Measurements from ENCODE around the gene EID2B.

EID2B gene

DNA sequence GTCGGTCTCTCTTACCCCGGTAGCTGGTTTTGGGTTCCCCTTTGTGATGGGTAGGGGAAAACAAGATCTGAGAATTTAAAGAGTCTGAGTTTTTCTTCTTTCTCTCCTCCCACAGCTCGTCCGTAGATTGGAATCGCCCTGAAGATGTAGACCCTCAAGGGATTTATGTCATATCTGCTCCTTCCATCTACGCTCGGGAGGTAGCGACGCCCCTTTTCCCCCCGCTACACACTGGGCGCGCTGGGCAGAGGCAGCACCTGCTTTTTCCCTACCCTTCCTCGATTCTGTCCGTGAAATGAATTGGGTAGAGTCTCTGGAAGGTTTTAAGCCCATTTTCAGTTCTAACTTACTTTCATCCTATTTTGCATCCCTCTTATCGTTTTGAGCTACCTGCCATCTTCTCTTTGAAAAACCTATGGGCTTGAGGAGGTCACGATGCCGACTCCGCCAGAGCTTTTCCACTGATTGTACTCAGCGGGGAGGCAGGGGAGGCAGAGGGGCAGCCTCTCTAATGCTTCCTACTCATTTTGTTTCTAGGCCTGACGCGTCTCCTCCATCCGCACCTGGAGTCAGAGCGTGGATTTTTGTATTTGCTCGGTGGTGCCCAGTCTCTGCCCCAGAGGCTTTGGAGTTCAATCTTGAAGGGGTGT lies 24.8 kb downstream of the EID2B start:
- peak overlapping the region; percentile 62 for H3K4me3 ChIP-seq (ENCODE audit: low read depth, low read length)
- H3K4me1 ChIP-seq, result peaks cover 6% of the 10 kb centered on the region
- H3K27me3 ChIP-seq (ENCODE audit: control insufficient read depth, insufficient read depth, low read length), result no peaks in the 10 kb centered on the region
- TF ChIP-seq, protein P1, sequence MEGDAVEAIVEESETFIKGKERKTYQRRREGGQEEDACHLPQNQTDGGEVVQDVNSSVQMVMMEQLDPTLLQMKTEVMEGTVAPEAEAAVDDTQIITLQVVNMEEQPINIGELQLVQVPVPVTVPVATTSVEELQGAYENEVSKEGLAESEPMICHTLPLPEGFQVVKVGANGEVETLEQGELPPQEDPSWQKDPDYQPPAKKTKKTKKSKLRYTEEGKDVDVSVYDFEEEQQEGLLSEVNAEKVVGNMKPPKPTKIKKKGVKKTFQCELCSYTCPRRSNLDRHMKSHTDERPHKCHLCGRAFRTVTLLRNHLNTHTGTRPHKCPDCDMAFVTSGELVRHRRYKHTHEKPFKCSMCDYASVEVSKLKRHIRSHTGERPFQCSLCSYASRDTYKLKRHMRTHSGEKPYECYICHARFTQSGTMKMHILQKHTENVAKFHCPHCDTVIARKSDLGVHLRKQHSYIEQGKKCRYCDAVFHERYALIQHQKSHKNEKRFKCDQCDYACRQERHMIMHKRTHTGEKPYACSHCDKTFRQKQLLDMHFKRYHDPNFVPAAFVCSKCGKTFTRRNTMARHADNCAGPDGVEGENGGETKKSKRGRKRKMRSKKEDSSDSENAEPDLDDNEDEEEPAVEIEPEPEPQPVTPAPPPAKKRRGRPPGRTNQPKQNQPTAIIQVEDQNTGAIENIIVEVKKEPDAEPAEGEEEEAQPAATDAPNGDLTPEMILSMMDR (IDR thresholded peaks at IDR 0.05), result no peak
- H3K79me2 ChIP-seq, result no peaks in the 10 kb centered on the region
- no peaks in the 10 kb centered on the region for H3K9me3 ChIP-seq (ENCODE audit: control insufficient read depth, low read length)
- peak overlapping the region; percentile 88 for H3K4me2 ChIP-seq (ENCODE audit: low read length)
- H3K9ac ChIP-seq, result no peak overlapping the region
- no peak overlapping the region for H3K27ac ChIP-seq
- no peaks in the 10 kb centered on the region for H3K36me3 ChIP-seq (ENCODE audit: control insufficient read depth, insufficient read depth, low read length)
- peak overlapping the region; percentile 86 for H2AFZ ChIP-seq

DNA sequence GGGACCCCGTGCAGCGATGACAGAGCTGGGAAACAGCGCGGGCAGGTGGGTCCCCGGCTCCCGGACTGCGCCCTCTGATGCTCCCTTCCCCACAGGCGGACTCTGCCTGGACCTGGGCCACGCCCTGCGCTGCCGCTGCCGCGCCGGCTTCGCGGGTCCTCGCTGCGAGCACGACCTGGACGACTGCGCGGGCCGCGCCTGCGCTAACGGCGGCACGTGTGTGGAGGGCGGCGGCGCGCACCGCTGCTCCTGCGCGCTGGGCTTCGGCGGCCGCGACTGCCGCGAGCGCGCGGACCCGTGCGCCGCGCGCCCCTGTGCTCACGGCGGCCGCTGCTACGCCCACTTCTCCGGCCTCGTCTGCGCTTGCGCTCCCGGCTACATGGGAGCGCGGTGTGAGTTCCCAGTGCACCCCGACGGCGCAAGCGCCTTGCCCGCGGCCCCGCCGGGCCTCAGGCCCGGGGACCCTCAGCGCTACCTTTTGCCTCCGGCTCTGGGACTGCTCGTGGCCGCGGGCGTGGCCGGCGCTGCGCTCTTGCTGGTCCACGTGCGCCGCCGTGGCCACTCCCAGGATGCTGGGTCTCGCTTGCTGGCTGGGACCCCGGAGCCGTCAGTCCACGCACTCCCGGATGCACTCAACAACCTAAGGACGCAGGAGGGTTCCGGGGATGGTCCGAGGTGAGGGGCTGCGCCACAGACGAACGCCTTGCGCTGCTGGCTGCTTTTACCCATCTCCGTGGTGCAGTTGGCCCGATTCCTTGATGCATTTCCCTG lies 25.5 kb downstream of the EID2B start:
- Histone ChIP-seq H3K36me3 (ENCODE audit: control insufficient read depth, insufficient read depth, low read length) (no peaks in the 10 kb centered on the region), H3K9ac (no peak overlapping the region), H3K4me1 (peaks cover 6% of the 10 kb centered on the region), H2AFZ (peak overlapping the region; percentile 86), H3K4me3 (ENCODE audit: low read depth, low read length) (peak overlapping the region; percentile 62), H3K27ac (no peak overlapping the region), H3K4me2 (ENCODE audit: low read length) (peak overlapping the region; percentile 88), H3K27me3 (ENCODE audit: control insufficient read depth, insufficient read depth, low read length) (no peaks in the 10 kb centered on the region), H3K9me3 (ENCODE audit: control insufficient read depth, low read length) (no peaks in the 10 kb centered on the region), H3K79me2 (no peaks in the 10 kb centered on the region)
- TF ChIP-seq, protein P1 (IDR thresholded peaks at IDR 0.05), result no peak

DNA sequence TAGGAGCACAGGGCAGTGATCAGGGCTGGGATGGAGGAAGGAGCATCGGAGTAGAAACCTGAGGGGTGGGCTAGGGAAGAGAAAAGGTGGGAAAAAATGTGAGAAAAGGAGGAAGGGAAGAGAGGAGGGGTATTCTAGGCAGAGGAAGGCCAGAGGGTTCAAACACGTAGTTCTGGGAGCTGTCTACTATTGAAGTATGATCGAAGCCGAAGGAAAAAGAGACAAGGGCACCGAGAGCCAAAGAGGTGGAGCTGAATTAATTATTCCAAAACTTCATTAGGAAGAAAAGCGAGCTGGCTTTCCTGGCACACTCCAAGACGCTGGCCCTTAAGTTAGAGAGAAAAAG lies 26.1 kb downstream of the EID2B start:
- no peaks in the 10 kb centered on the region for H3K36me3 ChIP-seq (ENCODE audit: control insufficient read depth, insufficient read depth, low read length)
- H3K27me3 ChIP-seq (ENCODE audit: control insufficient read depth, insufficient read depth, low read length), result no peaks in the 10 kb centered on the region
- H3K9me3 ChIP-seq (ENCODE audit: control insufficient read depth, low read length), result no peaks in the 10 kb centered on the region
- H3K4me1 ChIP-seq, result peaks cover 6% of the 10 kb centered on the region
- H3K27ac ChIP-seq, result no peak overlapping the region
- TF ChIP-seq, protein P1 (IDR thresholded peaks at IDR 0.05), result no peak
- H3K79me2 ChIP-seq, result no peaks in the 10 kb centered on the region
- no peak overlapping the region for H3K9ac ChIP-seq
- peak overlapping the region; percentile 64 for H3K4me2 ChIP-seq (ENCODE audit: low read length)
- H3K4me3 ChIP-seq (ENCODE audit: low read depth, low read length), result peak overlapping the region; percentile 35
- H2AFZ ChIP-seq, result peak overlapping the region; percentile 73

DNA sequence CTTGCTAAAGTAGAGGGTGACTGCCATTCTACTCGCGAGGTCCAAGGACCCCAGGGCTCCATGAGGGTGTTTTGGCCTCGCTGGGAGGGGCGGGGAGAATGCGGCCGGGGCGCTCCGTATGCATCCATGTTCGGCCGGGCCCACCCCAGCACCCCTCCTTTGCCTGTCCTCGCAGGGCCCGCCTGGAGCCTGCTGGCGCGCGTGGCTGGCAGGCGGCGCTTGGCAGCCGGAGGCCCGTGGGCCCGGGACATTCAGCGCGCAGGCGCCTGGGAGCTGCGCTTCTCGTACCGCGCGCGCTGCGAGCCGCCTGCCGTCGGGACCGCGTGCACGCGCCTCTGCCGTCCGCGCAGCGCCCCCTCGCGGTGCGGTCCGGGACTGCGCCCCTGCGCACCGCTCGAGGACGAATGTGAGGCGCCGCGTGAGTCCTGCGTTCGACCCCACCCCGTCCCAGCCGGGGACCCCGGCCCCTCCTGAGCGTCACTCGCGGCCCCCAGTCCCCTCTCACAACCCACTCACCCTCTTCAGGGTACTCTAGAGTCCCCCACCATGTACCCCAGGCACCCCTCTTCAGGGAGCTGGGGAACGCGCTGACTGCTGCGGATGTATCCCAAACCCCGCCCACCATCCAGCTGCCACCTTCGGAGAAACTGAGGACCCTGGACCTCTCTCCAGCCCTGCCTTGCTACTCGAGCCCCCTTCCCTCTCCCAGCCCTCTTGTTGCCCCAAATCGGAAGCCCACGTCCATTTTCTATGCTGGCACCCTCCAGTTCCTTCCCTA lies 29.8 kb downstream of the EID2B start:
- Histone ChIP-seq H3K36me3 (ENCODE audit: control insufficient read depth, insufficient read depth, low read length) (no peaks in the 10 kb centered on the region), H3K4me2 (ENCODE audit: low read length) (no peak overlapping the region), H3K4me3 (ENCODE audit: low read depth, low read length) (peak overlapping the region; percentile 13), H3K27ac (no peak overlapping the region), H2AFZ (no peak overlapping the region), H3K27me3 (ENCODE audit: control insufficient read depth, insufficient read depth, low read length) (no peaks in the 10 kb centered on the region), H3K4me1 (peaks cover 13% of the 10 kb centered on the region), H3K79me2 (no peaks in the 10 kb centered on the region), H3K9ac (no peak overlapping the region), H3K9me3 (ENCODE audit: control insufficient read depth, low read length) (no peaks in the 10 kb centered on the region)
- TF ChIP-seq, protein P1 (IDR thresholded peaks at IDR 0.05), result peak; percentile 56
